KMS-11 (cell line): ENCODE measurements around the gene UNC93A.

Experiments used
- H2AFZ ChIP-seq: fragments of 200-600 bp; sonication (generic); 2 replicates; pipeline ENCODE4 v1.6.1; 2016; ENCODE audit warnings: antibody characterized with exemption, mixed run types, low read depth
- H3K27ac ChIP-seq: fragments of 200-600 bp; sonication (generic); 2 replicates; pipeline ENCODE4 v1.6.1; 2016; ENCODE audit warnings: mild to moderate bottlenecking, mixed run types
- H3K27me3 ChIP-seq: fragments of 200-600 bp; sonication (generic); 2 replicates; pipeline ENCODE4 v1.6.1; 2017; ENCODE audit warnings: mild to moderate bottlenecking, low read depth, mixed run types, moderate library complexity; ENCODE audit not compliant: insufficient read depth
- H3K36me3 ChIP-seq: fragments of 200-600 bp; sonication (generic); 2 replicates; pipeline ENCODE4 v1.6.1; 2017; ENCODE audit warnings: mild to moderate bottlenecking, mixed run types; ENCODE audit not compliant: insufficient read depth
- H3K4me1 ChIP-seq: fragments of 200-600 bp; sonication (generic); 2 replicates; pipeline ENCODE4 v1.6.1; 2016; ENCODE audit warnings: mild to moderate bottlenecking, low read depth, mixed run types; ENCODE audit not compliant: poor library complexity, severe bottlenecking
- H3K4me2 ChIP-seq: fragments of 200-600 bp; sonication (generic); 2 replicates; pipeline ENCODE4 v1.7.0; 2016; ENCODE audit warnings: mild to moderate bottlenecking, mixed run types
- H3K4me3 ChIP-seq: fragments of 200-600 bp; sonication (generic); IDR thresholded peaks from 2 replicates; pipeline ENCODE4 v1.6.1; 2017; ENCODE audit warnings: low read depth, low read length, mixed read lengths; ENCODE audit not compliant: insufficient read depth
- H3K79me2 ChIP-seq: fragments of 200-600 bp; sonication (generic); 2 replicates; pipeline ENCODE4 v1.6.1; 2016; ENCODE audit warnings: low read depth, mixed run types; ENCODE audit not compliant: insufficient read depth
- H3K9ac ChIP-seq: fragments of 200-600 bp; sonication (generic); 2 replicates; pipeline ENCODE4 v1.6.1; 2016; ENCODE audit warnings: mild to moderate bottlenecking, mixed run types
- H4K20me1 ChIP-seq: fragments of 200-600 bp; sonication (generic); 2 replicates; pipeline ENCODE4 v1.6.1; 2016; ENCODE audit warnings: mild to moderate bottlenecking, mixed run types; ENCODE audit not compliant: insufficient read depth
- TF ChIP-seq, protein P1 (sequence below): fragments of 200-600 bp; sonication (generic); conservative IDR thresholded peaks from 2 replicates; pipeline ENCODE4 v1.6.1; 2017; ENCODE audit warnings: low read depth, mild to moderate bottlenecking, antibody characterized with exemption, low read length, moderate library complexity, mixed read lengths

UNC93A gene

DNA sequence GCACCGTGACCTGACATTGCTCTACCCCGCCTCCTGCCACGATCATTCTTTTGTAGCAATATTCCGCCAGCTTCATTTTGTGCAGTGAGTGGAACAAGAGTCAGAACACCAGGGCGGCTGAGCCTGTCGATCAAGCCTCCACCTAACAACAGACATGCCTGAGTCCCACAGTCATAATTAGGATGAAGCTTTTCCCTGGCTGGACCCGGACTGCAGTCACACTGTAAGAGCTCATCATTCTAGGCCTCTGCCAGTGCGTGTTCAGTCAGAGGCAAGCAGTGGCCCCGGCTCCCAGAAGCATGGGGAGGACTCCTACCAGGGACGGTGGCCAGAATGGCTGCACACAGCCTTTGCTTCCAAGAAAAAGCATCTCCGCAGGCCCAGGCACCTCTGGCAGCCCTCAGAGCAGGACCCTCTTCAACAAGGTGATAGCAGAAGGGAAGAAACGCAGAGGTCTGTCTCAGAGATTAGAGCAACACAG is 23.2 kb upstream of the UNC93A start:
- no peak overlapping the region for H3K4me2 ChIP-seq
- H3K27ac ChIP-seq: no peak overlapping the region
- no peak overlapping the region for H3K9ac ChIP-seq
- no peaks in the 10 kb centered on the region for H3K4me1 ChIP-seq
- H2AFZ ChIP-seq: no peak overlapping the region
- H3K27me3 ChIP-seq: no peaks in the 10 kb centered on the region
- TF ChIP-seq, protein P1, sequence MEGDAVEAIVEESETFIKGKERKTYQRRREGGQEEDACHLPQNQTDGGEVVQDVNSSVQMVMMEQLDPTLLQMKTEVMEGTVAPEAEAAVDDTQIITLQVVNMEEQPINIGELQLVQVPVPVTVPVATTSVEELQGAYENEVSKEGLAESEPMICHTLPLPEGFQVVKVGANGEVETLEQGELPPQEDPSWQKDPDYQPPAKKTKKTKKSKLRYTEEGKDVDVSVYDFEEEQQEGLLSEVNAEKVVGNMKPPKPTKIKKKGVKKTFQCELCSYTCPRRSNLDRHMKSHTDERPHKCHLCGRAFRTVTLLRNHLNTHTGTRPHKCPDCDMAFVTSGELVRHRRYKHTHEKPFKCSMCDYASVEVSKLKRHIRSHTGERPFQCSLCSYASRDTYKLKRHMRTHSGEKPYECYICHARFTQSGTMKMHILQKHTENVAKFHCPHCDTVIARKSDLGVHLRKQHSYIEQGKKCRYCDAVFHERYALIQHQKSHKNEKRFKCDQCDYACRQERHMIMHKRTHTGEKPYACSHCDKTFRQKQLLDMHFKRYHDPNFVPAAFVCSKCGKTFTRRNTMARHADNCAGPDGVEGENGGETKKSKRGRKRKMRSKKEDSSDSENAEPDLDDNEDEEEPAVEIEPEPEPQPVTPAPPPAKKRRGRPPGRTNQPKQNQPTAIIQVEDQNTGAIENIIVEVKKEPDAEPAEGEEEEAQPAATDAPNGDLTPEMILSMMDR: no peak
- H3K36me3 ChIP-seq: no peaks in the 10 kb centered on the region
- H3K4me3 ChIP-seq: no peak overlapping the region
- no peaks in the 10 kb centered on the region for H4K20me1 ChIP-seq
- no peaks in the 10 kb centered on the region for H3K79me2 ChIP-seq

DNA sequence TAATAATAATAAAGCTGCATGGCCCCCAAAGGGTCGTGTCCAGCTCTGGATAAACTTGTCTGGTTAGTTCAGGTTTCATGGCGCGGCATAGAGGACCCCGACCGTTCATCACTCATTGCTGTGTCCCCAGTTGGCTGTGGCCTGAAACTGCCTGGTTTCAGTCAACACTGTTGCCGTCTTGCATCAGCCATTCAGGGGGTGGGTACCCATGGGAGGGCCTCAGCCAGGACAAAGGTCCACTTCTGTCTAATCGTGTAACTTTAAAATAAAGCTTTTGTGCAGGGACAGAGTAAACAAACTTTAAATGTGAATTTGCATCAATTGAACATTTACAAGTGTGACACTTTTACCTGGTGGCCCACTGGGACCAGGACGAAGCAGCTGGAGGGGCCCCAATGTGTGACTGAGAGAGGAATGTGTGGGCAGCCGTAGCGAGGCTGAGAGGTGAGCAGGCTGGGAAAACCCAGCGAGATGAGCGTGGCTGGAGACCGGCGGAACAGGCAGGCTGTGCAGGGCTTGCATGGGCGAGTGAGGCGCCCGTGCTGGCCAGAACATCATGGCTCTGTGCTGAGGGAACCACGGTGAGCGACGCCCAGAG is 22.3 kb upstream of the UNC93A start:
- Histone ChIP-seq H3K4me3 (no peak overlapping the region), H3K9ac (no peak overlapping the region), H3K27ac (no peak overlapping the region), H3K36me3 (no peaks in the 10 kb centered on the region), H3K79me2 (no peaks in the 10 kb centered on the region), H4K20me1 (no peaks in the 10 kb centered on the region), H3K4me1 (no peaks in the 10 kb centered on the region), H3K27me3 (no peaks in the 10 kb centered on the region), H3K4me2 (no peak overlapping the region), H2AFZ (no peak overlapping the region)
- TF ChIP-seq, protein P1: no peak

DNA sequence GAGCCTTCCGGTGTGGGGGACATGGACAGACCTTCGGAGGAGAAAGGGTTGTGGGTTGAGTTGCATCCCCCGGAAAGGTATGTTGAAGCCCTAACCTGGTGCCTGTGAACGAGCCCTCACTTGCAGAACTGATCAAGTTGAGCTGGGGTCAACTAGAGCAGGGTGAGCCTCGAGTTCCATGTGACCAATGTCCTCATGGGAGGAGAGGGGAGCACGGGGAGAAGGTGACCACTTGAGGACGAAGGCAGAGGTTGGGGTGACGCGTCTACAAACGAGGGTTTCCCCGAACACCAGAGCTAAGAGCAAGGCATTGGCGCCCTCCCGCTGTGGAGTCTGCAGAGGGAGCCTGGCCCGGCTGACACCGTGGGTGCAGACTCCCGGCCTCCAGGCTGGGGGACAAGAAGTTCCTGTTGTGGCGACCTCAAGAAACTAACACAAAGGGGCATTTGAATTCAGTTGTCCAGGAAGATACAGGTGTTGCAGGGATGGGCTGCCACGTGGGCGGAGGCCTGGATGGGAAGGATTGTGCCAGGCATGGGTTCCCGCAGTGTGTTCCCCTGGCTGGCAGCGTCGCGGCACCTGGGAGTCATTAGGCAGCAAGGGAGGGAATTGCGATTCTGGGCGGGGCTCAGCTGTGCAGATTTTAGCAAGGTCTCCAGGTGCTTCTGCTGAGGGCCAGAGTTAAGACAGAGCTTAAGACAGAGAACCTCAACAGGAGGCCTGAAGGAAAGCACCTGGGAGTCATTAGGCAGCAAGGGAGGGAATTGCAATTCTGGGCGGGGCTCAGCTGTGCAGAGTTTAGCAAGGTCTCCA is 20.4 kb upstream of the UNC93A start:
- Histone ChIP-seq H3K4me1 (no peaks in the 10 kb centered on the region), H3K36me3 (no peaks in the 10 kb centered on the region), H3K27me3 (no peaks in the 10 kb centered on the region), H3K4me2 (no peak overlapping the region), H3K4me3 (no peak overlapping the region), H3K9ac (no peak overlapping the region), H3K79me2 (no peaks in the 10 kb centered on the region), H3K27ac (no peak overlapping the region), H4K20me1 (no peaks in the 10 kb centered on the region), H2AFZ (no peak overlapping the region)
- TF ChIP-seq, protein P1: no peak

DNA sequence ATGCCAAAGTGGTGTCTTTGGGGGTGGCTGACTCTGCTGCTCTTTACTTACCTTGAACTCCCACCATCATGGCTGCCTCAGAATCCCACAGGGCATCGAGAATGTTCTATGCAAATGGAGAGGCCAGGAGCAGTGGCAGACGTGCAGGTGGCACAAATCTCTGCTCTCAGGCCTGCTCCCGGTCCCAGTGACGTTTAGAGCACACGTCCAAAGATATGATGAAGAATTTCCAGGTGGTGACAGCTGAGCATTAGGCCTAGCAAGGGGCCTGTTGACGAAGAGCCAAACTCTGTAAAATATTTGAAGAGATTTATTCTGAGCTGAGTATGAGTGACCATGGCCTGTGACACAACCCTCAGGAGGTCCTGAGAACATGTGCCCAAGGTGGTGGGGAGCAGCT is 19.0 kb upstream of the UNC93A start:
- H3K4me1 ChIP-seq: no peaks in the 10 kb centered on the region
- H3K4me3 ChIP-seq: no peak overlapping the region
- TF ChIP-seq, protein P1: no peak
- H3K4me2 ChIP-seq: no peak overlapping the region
- H3K27ac ChIP-seq: no peak overlapping the region
- no peaks in the 10 kb centered on the region for H3K79me2 ChIP-seq
- no peak overlapping the region for H2AFZ ChIP-seq
- no peaks in the 10 kb centered on the region for H3K36me3 ChIP-seq
- H3K9ac ChIP-seq: no peak overlapping the region
- no peaks in the 10 kb centered on the region for H3K27me3 ChIP-seq
- H4K20me1 ChIP-seq: no peaks in the 10 kb centered on the region
